22Rv1 (cell line): ENCODE data around the gene SOCS2.

Experiments used
- H3K27ac ChIP-seq: fragments of 450-650 bp; 2 replicates; pipeline ENCODE4 v1.5.1; 2017
- CTCF ChIP-seq: fragments of 450-650 bp; IDR thresholded peaks from 2 replicates; pipeline ENCODE4 v1.5.1; 2017; ENCODE audit warnings: mild to moderate bottlenecking
- ZFX ChIP-seq: fragments of 450-650 bp; IDR thresholded peaks from 2 replicates; pipeline ENCODE4 v1.6.1; 2017; ENCODE audit warnings: antibody characterized with exemption, borderline replicate concordance

The SOCS2 gene, protein sequence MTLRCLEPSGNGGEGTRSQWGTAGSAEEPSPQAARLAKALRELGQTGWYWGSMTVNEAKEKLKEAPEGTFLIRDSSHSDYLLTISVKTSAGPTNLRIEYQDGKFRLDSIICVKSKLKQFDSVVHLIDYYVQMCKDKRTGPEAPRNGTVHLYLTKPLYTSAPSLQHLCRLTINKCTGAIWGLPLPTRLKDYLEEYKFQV

DNA sequence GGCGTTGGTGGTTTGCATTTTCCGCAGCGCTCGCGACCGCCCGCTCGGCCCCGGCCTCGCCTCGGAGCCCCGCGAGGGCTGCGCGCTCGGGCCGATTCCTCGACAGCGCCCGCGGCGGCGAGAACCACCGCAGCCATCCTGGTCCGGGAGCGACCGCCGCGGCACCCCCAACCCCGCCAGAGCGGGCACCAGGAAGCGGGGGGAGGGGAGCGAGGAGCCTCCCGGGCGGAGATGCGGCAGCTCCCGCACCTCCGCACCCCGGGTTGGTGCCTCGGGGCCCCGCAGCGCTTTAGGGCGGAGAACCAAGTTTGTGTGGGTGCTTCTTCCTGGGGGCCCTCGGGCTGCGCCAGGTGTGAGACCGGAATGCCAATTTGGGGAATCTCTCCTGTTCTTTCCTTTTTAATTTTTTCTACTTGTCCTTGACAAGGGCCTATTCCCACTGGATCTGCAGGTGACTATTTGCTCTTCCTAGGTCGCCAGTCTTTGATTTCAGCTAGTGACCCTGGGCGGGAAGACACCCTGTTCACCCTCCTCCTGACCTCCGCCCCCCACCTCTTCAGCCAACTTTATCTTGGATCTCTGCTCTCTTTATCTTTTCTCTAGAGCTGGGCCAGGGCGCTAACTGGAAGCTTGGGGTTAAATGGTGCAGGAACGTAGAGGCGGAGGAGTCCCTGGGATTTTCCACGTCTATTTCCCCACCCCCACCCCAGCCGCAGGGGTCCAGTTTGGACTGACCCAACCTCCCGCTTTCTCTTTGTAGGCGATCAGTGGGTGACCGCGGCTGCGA lies at the start of gene SOCS2:
SOCS2 (plus strand) TSS at position 751 of the 787 bp plus-strand sequence. CDS start 223 bp downstream, outside the sequence.
- H3K27ac ChIP-seq: no peak within 1 kb of the TSS
- TF ChIP-seq CTCF (no peak), ZFX (no peak)

- TF ChIP-seq CTCF (no peak), ZFX (no peak)
- H3K27ac ChIP-seq: peak overlapping the region; percentile 50
Observed at GRCh38 chr12:93524386-93525133, 47.9 kb upstream of the SOCS2 start.

GRCh38 chr12:93526786-93527428 lies 45.6 kb upstream of the SOCS2 start:
- TF ChIP-seq CTCF (no peak), ZFX (no peak)
- H3K27ac ChIP-seq: no peak overlapping the region

DNA sequence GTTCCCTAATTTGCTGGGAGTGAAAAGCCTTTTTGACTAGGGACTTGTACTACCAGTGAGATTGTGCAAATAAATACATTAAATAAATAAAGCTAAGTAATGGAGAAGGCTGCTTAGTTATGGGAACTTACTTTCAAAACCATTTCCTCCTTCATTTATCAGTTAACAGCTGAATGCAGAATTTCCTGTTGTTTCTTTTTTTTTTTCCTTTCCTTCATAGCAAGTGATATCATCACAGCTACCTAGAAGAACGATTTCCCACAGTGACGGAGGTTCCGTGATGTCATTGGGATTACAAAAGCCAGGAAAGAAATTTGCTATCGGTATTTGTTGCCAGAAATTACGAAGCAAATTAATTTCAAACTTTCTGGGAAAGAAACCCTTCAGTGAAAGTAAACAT lies 42.1 kb upstream of the SOCS2 start:
- no peak for TF ChIP-seq ZFX
- no peak for TF ChIP-seq CTCF
- H3K27ac ChIP-seq: no peak overlapping the region

DNA sequence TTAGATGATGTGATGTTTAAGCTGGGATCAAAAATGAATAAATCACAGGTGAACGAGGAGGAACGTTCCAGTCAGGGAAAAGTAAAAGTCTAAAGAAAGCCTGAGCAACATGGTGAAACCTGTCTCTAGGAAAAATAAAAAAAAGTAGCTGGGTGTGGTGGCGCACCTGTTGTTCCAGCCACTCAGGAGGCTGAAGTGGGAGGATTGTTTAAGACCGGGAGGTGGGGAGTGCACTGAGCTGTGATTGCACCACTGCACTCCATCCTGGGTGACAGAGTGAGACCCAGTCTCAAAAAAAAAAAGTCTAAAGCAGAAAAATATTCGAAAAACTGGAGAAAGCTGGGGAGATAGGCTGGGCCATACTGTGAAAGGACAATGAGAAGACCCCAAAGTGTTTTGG lies 39.2 kb upstream of the SOCS2 start:
- no peak for TF ChIP-seq ZFX
- no peak overlapping the region for H3K27ac ChIP-seq

DNA sequence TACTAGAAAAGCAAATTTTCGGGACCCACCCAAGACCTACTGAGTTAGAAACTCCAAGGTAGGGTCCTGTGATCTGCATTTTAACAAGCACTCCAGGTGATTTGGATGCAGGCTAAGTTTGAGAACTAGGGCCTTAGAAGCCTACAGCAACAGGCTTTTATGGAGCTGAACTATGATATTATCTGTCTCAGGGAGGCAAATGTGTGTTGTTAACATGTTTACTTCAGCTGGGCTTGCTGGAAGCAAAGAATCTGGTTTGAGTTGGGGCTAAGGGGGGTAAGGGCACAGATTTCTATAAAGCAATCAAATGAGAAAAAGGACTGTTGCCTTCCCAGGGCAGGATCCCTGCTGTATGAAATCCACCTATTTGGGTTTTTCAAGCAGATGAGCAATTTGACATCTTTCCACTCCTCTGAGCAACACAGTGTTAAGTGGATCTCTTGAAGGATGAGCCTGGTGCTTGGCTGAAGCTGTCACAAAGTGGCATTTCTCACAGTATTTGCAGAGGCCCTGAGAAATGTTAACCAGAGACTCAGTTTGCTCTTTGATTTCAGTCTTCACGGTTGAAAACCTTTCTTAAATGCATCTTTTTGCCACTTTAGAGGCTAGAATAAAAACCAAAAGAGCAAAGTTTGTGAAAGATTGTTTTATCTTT lies 36.2 kb upstream of the SOCS2 start:
- no peak overlapping the region for H3K27ac ChIP-seq
- no peak for TF ChIP-seq CTCF
- TF ChIP-seq ZFX: no peak

GRCh38 chr12:93536766-93537488 lies 35.5 kb upstream of the SOCS2 start:
- no peak overlapping the region for H3K27ac ChIP-seq
- TF ChIP-seq CTCF: no peak
- TF ChIP-seq ZFX: no peak
